ENCODE measurements around the gene VHLL.

- TF ChIP-seq, protein P1, sequence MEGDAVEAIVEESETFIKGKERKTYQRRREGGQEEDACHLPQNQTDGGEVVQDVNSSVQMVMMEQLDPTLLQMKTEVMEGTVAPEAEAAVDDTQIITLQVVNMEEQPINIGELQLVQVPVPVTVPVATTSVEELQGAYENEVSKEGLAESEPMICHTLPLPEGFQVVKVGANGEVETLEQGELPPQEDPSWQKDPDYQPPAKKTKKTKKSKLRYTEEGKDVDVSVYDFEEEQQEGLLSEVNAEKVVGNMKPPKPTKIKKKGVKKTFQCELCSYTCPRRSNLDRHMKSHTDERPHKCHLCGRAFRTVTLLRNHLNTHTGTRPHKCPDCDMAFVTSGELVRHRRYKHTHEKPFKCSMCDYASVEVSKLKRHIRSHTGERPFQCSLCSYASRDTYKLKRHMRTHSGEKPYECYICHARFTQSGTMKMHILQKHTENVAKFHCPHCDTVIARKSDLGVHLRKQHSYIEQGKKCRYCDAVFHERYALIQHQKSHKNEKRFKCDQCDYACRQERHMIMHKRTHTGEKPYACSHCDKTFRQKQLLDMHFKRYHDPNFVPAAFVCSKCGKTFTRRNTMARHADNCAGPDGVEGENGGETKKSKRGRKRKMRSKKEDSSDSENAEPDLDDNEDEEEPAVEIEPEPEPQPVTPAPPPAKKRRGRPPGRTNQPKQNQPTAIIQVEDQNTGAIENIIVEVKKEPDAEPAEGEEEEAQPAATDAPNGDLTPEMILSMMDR (IDR thresholded peaks at IDR 0.05; ENCODE audit: poor library complexity) = peak; percentile 18
- TF ChIP-seq EZH2 (IDR thresholded peaks at IDR 0.05; ENCODE audit: borderline replicate concordance) (no peak), EZH2phosphoT487 (IDR thresholded peaks at IDR 0.05; ENCODE audit: low read depth, severe bottlenecking, unreplicated experiment) (no peak)
Observed at GRCh38 chr1:156336242-156336641, 37.1 kb upstream of the VHLL start.
